DMS79 treated with DMSO at 0.1 percent for 48 hours (cell line): ENCODE data around the gene SLC12A7.
"Not testable (repeated sequence)": the region's sequence is repeated elsewhere in the genome, so short reads cannot be mapped to it uniquely, and the experiment has no call there.

Experiments
- DNase-seq: peaks from one replicate; lab custom pipeline; 2025; lab: John Stamatoyannopoulos, UW

The SLC12A7 gene

GRCh38 chr5:1007681-1008450 lies 104.0 kb downstream of the SLC12A7 start:
- DNase-seq, result no peak

DNA sequence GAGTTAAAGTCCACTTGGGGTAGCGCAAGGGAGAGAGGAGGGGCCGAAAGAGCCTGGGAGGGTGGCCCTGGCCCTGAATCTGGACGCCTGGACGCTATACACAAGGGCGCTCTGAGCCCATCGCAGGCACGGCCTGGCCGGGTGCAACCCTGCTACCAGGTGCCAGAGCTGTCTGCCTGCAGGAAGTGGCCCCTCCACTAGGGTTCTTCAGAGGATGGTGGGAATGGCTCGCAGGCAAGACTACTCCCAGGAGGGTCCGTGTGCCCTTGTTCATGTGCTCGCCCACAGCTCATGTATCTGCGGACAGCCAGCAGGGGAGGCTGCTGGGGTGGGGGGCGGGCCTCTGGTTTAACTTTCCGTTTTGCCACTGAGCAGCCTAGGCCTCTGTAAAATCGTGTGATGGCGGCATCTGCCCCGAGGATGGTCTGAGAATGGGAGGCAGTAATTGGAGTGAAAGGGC lies 104.6 kb downstream of the SLC12A7 start:
- no peak for DNase-seq

DNA sequence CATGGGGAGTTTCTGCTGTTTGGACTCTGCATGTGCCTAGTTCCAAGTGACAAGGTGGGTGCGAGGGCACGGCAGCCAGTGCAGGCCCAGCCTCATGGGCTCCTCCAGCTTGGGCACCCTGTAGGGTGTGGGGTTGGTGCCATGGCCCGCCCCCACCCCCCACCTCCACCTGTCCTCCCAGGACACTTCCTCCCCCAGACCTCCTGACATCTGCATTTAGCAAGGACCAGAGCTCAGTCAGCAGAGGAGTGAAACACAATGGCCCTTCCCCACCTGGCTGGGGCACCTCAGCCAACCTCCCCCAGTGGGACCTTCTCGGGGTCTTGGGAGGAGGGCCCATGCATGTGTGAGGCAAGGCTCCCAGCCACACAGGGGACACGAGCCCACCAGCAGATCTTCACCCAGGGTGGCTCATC lies 105.2 kb downstream of the SLC12A7 start:
- DNase-seq, result no peak

DNA sequence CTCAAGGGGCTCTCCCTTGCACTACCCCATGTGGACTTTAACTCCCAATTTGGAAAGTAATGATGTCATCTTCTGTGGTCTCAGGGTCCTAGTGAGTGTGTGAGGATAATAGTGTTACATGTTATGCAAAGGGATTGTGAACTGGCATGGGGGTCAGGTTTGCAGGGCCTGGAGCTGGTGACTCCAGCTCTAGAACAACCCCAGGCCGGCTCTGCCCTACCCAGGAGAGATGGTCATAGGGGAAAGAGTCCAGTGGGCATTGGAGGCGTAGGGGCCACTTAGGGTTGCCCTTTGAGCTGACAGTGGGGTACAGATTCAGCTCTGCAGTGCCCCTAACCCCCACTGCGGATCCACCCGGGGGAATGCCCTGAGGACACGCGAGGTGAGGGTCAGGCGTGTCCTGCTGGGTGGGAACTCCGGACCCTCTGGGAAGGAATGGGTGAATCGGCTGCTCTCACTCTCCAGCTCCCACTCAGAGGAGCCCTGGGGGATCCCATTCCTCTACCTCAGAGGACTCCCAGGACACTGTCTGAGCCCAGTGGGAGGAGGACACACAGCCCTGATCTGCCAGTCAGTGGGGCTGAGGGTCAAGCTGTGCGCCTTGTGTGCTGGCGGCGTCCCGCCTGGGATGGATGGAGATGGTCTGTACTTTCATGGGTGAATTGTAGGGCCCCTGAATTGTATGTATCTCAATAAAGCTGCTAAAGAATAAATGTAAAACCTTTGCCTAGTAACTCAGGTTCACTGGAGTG lies 105.8 kb downstream of the SLC12A7 start:
- DNase-seq, result no peak

GRCh38 chr5:1005249-1005851 lies 106.5 kb downstream of the SLC12A7 start:
- DNase-seq, result no peak

- no peak for DNase-seq
Observed at GRCh38 chr5:1004461-1005248, 107.2 kb downstream of the SLC12A7 start.

GRCh38 chr5:1003296-1003937 lies 108.4 kb downstream of the SLC12A7 start:
- DNase-seq, result peak; percentile 93

DNA sequence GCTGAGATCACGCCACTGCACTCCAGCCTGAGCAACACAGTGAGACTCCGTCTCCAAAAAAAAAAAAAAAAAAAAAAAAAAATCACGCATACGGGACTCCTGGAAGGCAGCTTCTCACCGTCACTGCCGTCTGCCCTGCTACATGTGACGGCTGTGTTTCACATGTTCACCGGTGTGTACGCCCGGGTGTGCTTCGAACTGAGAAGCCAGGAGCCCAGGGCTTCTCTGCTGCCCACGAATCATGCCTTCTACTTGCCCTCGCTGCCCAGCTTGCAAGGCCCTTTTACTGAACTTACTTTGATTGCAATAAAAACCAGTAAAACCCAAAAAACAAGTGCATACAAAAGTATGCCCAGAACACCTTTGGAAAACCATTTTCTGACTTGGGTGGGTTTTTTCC lies 109.0 kb downstream of the SLC12A7 start:
- DNase-seq, result peak; percentile 56

DNA sequence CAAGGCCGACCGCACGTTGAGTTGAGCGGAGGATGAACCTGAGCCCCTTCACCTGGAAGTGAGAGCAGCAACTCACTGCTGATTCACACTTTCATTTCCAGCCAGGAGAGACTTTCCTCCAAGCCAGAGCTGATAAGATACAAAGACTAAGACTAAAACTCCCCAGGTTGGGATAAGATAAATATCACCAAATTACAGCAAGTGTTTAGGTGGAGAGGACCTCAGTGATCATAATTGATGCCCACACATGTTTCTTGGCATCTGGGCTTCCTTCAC lies 109.7 kb downstream of the SLC12A7 start:
- no peak for DNase-seq

- no peak for DNase-seq
Observed at GRCh38 chr5:1001406-1002270, 110.2 kb downstream of the SLC12A7 start.

DNA sequence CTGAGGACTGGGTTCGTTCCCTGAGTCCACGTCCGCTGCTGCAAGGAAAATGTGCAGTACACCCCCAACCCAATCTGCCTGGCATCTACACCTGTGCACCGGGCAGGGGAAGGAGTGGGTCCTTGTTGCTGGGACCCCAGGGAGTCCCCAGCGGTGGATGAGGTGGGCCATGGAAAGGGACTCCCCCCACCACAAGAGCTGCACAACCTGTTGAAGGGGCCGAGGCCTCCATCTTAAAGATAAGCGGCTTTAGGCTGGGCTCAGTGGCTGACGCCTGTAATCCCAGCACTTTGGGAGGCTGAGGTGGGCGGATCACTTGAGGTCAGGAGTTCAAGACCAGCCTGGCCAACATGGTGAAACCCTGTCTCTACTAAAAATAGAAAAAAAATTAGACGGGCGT lies 111.0 kb downstream of the SLC12A7 start:
- not testable (repeated sequence) for DNase-seq
